Measurements from ENCODE around the gene CTIF.

The CTIF gene

DNA sequence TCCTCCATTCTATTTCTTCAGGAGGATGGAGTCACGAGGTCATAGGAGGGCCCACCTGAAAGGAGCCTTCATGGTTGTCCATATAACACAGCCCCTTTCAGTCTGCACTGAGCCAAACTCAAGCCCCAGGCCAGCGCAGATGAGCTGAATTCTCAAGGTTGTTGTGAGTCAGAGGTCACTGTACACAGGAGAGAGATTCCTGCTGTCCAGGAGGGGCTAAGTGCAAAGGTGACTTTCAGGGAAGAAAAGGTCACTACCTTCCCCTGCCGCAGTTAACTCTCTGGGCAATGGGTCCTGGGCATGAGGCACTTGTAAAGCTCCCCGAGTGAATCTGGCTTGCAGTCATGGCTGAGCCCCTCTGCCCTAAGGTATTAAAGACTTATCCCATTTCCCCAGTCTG lies 150.7 kb downstream of the CTIF start:
- DNase-seq: no peak

GRCh38 chr18:48690494-48690893 lies 151.7 kb downstream of the CTIF start:
- no peak for DNase-seq

DNA sequence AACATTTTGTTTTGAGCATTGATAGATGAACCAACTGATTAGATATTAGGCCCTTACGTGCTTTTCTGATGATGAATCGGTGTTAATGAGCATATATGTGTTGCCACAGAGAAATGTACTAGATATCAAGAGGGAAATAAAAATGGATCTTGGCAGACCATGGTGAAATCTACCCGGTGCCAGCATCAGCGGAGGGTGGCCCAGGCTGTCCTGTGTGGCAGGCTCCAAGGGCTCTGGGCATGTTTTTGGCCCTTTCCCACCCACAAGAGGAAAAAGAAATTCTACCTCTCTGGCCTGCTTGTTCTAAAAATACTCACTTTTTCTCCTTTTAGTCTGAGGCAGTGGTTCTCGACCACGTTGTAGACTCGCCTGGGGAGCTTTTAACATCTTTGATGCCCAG lies 154.2 kb downstream of the CTIF start:
- DNase-seq: no peak

DNA sequence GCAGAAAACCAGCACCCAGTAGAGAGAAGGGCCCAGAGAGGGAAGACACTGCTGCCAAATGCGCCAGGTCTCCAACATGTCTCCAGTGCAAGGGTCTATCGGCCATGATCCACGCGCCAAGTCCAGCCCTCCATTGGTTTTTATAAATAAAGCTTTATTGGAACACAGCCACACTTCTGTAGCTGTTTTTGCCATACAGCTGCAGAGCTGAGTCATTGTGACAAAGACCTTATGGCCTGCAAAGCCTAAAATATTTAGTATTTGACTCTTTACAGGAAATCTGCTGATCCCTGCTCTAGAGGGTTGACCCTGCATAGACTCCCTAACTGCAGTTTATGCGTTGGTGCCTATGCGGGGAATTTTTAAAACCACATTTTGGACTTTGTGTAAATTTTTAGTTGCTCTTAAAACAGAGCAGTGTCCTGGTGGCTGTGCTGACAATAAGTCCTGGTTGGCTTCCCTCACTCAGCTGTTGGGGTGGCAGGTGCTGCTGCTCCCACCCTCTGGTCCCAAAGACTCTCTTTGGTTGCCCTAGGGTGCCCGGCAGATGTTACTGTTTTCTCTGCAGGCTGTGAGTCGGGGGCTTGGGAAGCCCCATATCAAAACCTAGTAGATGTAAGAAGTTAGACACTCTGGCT lies 154.9 kb downstream of the CTIF start:
- no peak for DNase-seq

DNA sequence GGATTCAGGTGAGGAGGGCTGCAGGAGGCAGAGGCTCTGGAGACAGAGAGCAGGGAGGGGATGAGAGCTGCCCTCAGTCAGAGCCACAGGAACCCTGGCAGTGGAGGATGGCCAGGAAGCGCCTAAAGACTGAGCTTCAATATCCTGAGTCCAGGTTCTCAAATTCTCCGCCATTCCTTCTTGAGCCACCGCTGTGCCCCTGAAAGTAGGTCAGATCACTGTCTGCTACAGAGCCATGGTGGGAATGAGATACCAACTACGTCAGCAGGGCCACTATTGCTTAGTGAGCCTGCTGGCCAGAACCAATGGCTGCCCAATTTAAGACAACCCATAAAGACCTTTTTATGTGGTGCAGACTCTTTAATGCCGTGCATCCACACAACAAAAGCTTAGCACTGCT lies 155.5 kb downstream of the CTIF start:
- no peak for DNase-seq

DNA sequence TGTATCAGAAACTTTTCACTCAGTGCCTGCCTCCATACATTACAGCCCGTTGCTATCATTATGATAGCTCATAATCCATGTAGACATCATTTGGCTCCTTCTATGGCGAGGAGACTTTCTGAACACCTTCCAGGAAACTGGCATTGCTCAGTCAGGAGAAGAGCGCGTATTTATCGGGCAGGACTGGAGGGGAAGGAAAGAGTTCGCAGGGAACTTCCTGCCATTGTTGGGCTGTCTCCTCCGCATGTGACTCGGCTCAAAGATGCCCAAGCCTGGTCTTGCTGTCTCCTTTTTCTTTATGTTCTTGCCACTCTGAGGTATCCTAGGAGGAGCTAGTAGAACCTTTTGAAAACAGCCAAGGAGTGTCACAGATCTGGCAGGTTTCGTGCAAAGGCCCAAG lies 156.8 kb downstream of the CTIF start:
- DNase-seq: no peak

DNA sequence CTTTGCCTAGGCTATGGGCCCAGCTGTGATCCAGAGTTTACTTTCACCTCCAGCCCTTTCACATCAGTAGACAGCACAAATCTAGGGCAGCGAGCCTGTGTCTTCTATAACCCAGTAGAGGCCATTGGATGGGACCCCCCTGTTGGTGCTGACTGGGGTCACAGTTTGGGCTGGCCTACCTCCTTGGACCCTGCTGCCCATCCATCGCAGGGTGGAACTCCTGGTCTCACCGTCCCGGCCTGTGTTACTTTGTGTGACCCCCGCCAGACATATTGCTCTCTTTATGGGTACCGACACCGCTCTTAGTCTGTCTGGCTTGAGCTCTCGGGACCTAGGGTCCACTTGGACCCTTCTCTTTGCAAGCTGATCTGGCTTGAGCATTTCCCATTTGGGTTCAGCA lies 157.4 kb downstream of the CTIF start:
- no peak for DNase-seq

GRCh38 chr18:48697441-48697840 lies 158.6 kb downstream of the CTIF start:
- DNase-seq: no peak

DNA sequence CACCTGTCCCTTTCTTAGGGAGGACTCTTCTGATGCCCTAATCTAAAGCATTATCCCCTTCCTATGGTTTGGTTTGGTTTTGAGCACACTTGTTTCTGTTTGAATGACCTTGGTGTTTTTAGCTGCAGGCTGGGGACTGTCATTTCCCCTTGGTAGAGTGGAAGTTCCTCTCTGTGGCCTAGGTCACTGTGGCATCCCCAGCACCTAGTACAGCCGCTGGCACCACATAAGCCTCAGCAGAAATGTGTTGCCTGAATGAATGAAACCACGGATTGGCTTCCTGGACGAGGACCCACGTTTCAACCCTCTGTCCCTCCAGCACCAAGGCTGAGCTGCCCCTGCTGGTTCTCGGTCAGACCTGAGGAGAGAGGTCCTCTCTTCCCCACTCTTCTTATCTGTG lies 159.9 kb downstream of the CTIF start:
- DNase-seq: no peak

- no peak for DNase-seq
These were observed 160.9 kb downstream of the CTIF start for GRCh38 chr18:48699761-48700160.

GRCh38 chr18:48700446-48700845 lies 161.6 kb downstream of the CTIF start:
- no peak for DNase-seq

GRCh38 chr18:48702346-48703027 lies 163.7 kb downstream of the CTIF start:
- no peak for DNase-seq

GRCh38 chr18:48703028-48703386 lies 164.2 kb downstream of the CTIF start:
- DNase-seq: no peak

DNA sequence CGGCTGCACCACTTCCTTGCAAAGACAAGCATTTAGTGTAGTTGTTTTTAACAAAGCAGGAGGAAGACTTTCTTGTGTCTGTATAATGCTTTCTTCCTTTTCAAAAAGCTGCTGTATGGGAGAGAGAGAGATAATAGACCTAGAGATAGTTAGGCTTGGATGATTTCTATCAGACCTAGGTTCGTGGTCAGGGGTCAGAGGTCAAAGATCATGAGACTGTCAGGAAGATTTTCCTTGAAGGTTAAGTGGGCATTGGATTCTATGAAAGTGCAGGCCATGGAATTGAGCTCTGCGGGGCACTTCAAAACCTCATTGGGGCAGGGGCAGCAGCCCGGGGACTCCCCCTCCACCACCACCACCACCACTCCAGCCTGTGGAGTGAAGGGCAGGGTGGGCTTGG lies 164.6 kb downstream of the CTIF start:
- no peak for DNase-seq

DNA sequence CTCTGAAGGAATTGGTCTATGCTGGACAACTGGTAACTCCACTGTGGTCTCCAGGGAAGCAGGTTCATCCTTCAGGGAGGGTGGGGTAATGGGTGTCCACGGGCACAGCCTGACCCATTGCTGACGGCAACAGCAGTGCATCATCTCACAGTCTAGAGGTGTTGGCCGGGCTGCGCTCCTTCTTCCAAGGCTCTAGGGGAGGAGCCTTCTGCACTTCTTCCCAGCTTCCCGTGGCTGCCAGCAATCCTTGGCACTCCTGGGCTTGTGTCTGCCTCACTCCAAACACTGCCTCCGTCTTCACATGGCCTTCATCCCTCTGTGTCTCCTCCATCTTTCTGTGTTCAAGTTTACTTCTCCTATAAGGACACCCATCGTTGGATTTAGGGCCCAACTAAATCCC lies 166.2 kb downstream of the CTIF start:
- DNase-seq: no peak

DNA sequence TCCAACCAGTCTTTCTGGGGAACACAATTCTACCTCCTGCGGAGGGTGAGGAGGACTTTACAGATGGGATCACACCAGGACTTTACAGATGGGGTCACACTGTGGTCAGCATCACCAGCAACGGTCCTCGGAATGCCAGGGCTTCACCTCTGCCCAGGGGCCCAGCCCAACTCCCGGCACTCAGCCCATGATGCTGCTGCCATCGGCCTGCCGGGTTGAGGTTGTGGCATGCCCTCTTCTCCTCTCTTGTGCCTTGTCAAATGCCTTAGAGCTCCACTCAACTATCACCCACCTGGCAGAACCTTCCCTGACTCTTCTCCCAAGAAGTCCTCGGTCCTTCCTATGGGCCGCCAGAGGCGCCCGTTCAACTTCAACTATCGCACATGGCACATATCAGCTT lies 166.7 kb downstream of the CTIF start:
- DNase-seq: no peak

GRCh38 chr18:48706731-48707130 lies 167.9 kb downstream of the CTIF start:
- DNase-seq: no peak

GRCh38 chr18:48707636-48708296 lies 168.9 kb downstream of the CTIF start:
- DNase-seq: no peak

- DNase-seq: no peak
These were observed 170.0 kb downstream of the CTIF start for GRCh38 chr18:48708807-48709206.

GRCh38 chr18:48709371-48710062 lies 170.7 kb downstream of the CTIF start:
- peak; percentile 56 for DNase-seq

- DNase-seq: peak; percentile 59
These were observed 173.0 kb downstream of the CTIF start for GRCh38 chr18:48711651-48712486.

- no peak for DNase-seq
These were observed 174.5 kb downstream of the CTIF start for GRCh38 chr18:48713309-48713708.

DNA sequence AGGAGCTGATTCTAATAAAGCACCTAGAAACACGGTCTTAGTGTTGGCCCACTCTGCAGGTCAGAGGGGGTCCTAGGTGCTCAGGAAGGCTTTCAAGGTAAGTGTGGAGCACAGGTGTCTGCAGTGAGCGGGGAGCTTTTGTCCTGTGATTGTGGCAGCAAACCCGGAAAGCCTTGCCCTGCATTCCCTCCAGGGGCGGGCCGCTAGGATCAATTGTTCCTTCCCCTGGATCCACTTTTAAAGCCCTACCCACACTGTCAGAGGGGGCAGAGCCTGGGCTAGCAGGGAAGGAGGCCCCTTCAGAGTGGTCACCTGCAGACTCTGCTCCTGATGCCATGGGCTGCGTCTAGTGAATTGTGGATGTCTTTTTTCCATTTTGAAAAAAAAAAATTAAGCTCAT lies 176.0 kb downstream of the CTIF start:
- no peak for DNase-seq
